K562 (cell line): ENCODE results near the gene DMAC2. TPM values are rescaled to one million over a fixed set of nuclear protein-coding genes. Genes with fewer than 3 reads are reported as not detected.

Experiments
- ATAC-seq: fragments of 200-7000 bp; cut with Tn5 transposase; 3 replicates; pipeline ENCODE4 v1.9.1; 2020; ENCODE audit warnings: moderate library complexity
- BruUV-seq: library from RNA; stranded (reverse); fragments of 400-500 nt; replicated peaks from 2 replicates; lab custom pipeline; 2021; lab: Mats Ljungman, UMichigan
- CTCF ChIA-PET: fragments of 300-600 bp; formaldehyde crosslinking; extraction: SDS; loops from one replicate; lab custom pipeline; 2021; ENCODE audit warnings: low intra/inter-chr PET ratio; lab: Yijun Ruan, JAX
- POLR2A ChIA-PET: fragments of 300-600, 350-650 bp; sonication (Branson Sonifier 250); formaldehyde crosslinking; extraction: SDS; loops from one replicate; lab custom pipeline; 2021; ENCODE audit warnings: antibody characterized with exemption, inconsistent platforms; lab: Yijun Ruan, JAX
- DNase-seq, 4 experiments: peaks; one replicate each; pipeline versions ENCODE4 v3.0.0 to v3.0.0-alpha.2; 2011 to 2018; ENCODE audit warnings: low spot score in 3 of 4, mixed read lengths in 3 of 4; ENCODE audit errors: extremely low read depth in 1 of 4
- FAIRE-seq: peaks from 2 replicates; lab custom pipeline; 2011; peaks lifted over from hg19 to GRCh38; lab: Jason Lieb, UNC
- H2AFZ ChIP-seq: 2 replicates; pipeline ENCODE4 v1.6.0; 2011; ENCODE audit warnings: low read depth, low read length, control low read depth, inconsistent platforms
- H3K27ac ChIP-seq: fragments of 200-600 bp; 3 replicates; pipeline ENCODE4 v1.8.0; 2011; ENCODE audit warnings: low read depth, mild to moderate bottlenecking, control low read depth, inconsistent platforms, low read length, moderate library complexity, mixed read lengths; ENCODE audit errors: extremely low read depth
- H3K27me3 ChIP-seq, 2 experiments: fragments of 300-600 bp in 1 of 2; 2 replicates in 1 of 2; 3 replicates in 1 of 2; pipeline versions ENCODE4 v1.6.0 to v1.8.0; 2011; ENCODE audit warnings: inconsistent platforms in 2 of 2, low read length in 2 of 2, mild to moderate bottlenecking in 1 of 2, mixed read lengths in 1 of 2, moderate library complexity in 1 of 2; ENCODE audit not compliant: control insufficient read depth in 2 of 2, insufficient read depth in 2 of 2
- H3K36me3 ChIP-seq: fragments of 300-600 bp; 3 replicates; pipeline ENCODE4 v1.8.0; 2011; ENCODE audit warnings: mild to moderate bottlenecking, low read length, inconsistent platforms; ENCODE audit not compliant: control insufficient read depth, insufficient read depth
- H3K4me1 ChIP-seq, 2 experiments: fragments of 200-600 bp in 1 of 2; replicated peaks in 1 of 2; 2 replicates in 1 of 2; 3 replicates in 1 of 2; pipeline versions ENCODE4 v1.5.1 to v1.8.0; 2011; ENCODE audit warnings: inconsistent platforms in 2 of 2, low read length in 2 of 2, mild to moderate bottlenecking in 1 of 2, mixed read lengths in 1 of 2, moderate library complexity in 1 of 2; ENCODE audit not compliant: control insufficient read depth in 2 of 2, insufficient read depth in 2 of 2
- H3K4me2 ChIP-seq: 2 replicates; pipeline ENCODE4 v1.6.1; 2011; ENCODE audit warnings: low read length, control low read depth, inconsistent platforms, mixed read lengths; ENCODE audit not compliant: insufficient read depth
- H3K4me3 ChIP-seq: fragments of 200-600 bp; sonication (generic), shearing (Covaris generic); 2 replicates; pipeline ENCODE4 v1.5.1; 2016; ENCODE audit warnings: control low read depth, inconsistent platforms
- H3K79me2 ChIP-seq: fragments of 200-600 bp; 3 replicates; pipeline ENCODE4 v1.8.0; 2011; ENCODE audit warnings: low read length, inconsistent platforms; ENCODE audit not compliant: control insufficient read depth, insufficient read depth
- H3K9ac ChIP-seq, 2 experiments: 2 replicates each; pipeline versions ENCODE4 v1.6.0 to v1.6.1; 2011; ENCODE audit warnings: low read depth in 2 of 2, low read length in 2 of 2, control low read depth in 1 of 2, inconsistent platforms in 1 of 2, mild to moderate bottlenecking in 1 of 2, mixed read lengths in 1 of 2; ENCODE audit not compliant: insufficient read depth in 1 of 2
- H3K9me1 ChIP-seq: one replicate; pipeline ENCODE4 v1.6.0; 2011; ENCODE audit warnings: inconsistent platforms, mild to moderate bottlenecking, low read length, moderate library complexity; ENCODE audit not compliant: control insufficient read depth, insufficient read depth
- H3K9me3 ChIP-seq: replicated peaks from 2 replicates; pipeline ENCODE4 v1.5.1; 2011; ENCODE audit warnings: low read depth, low read length, inconsistent platforms; ENCODE audit not compliant: control insufficient read depth, insufficient read depth
- H4K20me1 ChIP-seq: replicated peaks from 2 replicates; pipeline ENCODE4 v1.6.1; 2011; ENCODE audit warnings: low read length, inconsistent platforms, mixed read lengths; ENCODE audit not compliant: control insufficient read depth, insufficient read depth
- C11orf30 ChIP-seq: fragments of 450-650 bp; IDR thresholded peaks from 2 replicates; pipeline ENCODE4 v1.6.1; 2016; ENCODE audit warnings: low read depth, mild to moderate bottlenecking
- HMGXB4 ChIP-seq: sonication (generic); formaldehyde crosslinking; IDR thresholded peaks from 2 replicates; pipeline ENCODE4 v1.8.1; 2023; ENCODE audit warnings: mild to moderate bottlenecking, missing genetic modification reagents
- MYBL2 ChIP-seq, 2 experiments: fragments of 450-650 bp in 1 of 2; sonication (generic) in 1 of 2; formaldehyde crosslinking in 1 of 2; IDR thresholded peaks; 2 replicates each; pipeline versions ENCODE4 v1.6.1 to v1.8.1; 2017 to 2022; ENCODE audit warnings: borderline replicate concordance in 1 of 2, inconsistent platforms in 1 of 2, low read depth in 1 of 2, mild to moderate bottlenecking in 1 of 2, missing genetic modification reagents in 1 of 2, moderate library complexity in 1 of 2
- PBX2 ChIP-seq, 2 experiments: IDR thresholded peaks in 1 of 2; conservative IDR thresholded peaks in 1 of 2; 2 replicates each; pipeline ENCODE4 v1.6.1; 2016; ENCODE audit warnings: low read depth in 2 of 2, mild to moderate bottlenecking in 1 of 2, missing compliant biosample characterization in 1 of 2, missing genetic modification characterization in 1 of 2, moderate library complexity in 1 of 2
- SAP30 ChIP-seq: fragments of 200-600 bp; sonication (generic); IDR thresholded peaks from 2 replicates; pipeline ENCODE4 v1.6.1; 2012; ENCODE audit warnings: borderline replicate concordance, low read depth, mild to moderate bottlenecking, moderate library complexity, low read length, control low read depth, inconsistent platforms; ENCODE audit not compliant: insufficient read depth, poor library complexity, severe bottlenecking
- SUPT5H ChIP-seq: fragments of 450-650 bp; IDR thresholded peaks from 2 replicates; pipeline ENCODE4 v1.6.1; 2016
- THRAP3 ChIP-seq: fragments of 450-650 bp; IDR thresholded peaks from 2 replicates; pipeline ENCODE4 v1.6.1; 2016; ENCODE audit warnings: mild to moderate bottlenecking, inconsistent platforms, borderline replicate concordance
- U2AF1 ChIP-seq: fragments of 200-400 bp; formaldehyde crosslinking; optimal IDR thresholded peaks from 2 replicates; pipeline ENCODE3; 2017; ENCODE audit warnings: mild to moderate bottlenecking, low read depth, low read length, moderate library complexity
- ZNF79 ChIP-seq: fragments of 250-450 bp; sonication (Bioruptor Pico); IDR thresholded peaks from 2 replicates; pipeline ENCODE4 v1.4.0; 2020; ENCODE audit warnings: low read depth, mild to moderate bottlenecking, moderate library complexity
- WGBS: fragments of 100-300 bp; shearing (Covaris generic); methylation state at CpG from one replicate; pipeline ENCODE4 v1.1.6; 2016; ENCODE audit warnings: low coverage, mixed read lengths; ENCODE audit not compliant: insufficient coverage; ENCODE audit errors: missing lambda C conversion rate; 5-methylcytosine and 5-hydroxymethylcytosine counted together
- in situ Hi-C: fragments of 300-500 bp; cut with MboI; formaldehyde crosslinking; loops from 4 replicates; pipeline ENCODE4 v1.15.0; 2018; ENCODE audit warnings: inconsistent platforms, mixed read lengths
- intact Hi-C: fragments of 100-400 bp; cut with micrococcal nuclease; formaldehyde crosslinking; loops from 2 replicates; pipeline ENCODE4 v1.14.2; 2022
- polyA plus RNA-seq, 8 experiments: library from polyadenylated mRNA; depleted of rRNA in 4 of 8; stranded (reverse) in 5 of 8; unstranded in 3 of 8; fragments of >200 nt; fragmentation: Nextera tagmentation in 2 of 8; fragmentation: Illumina TruSeq in 1 of 8; extraction: Ambion mirVana in 2 of 8; extraction: Trizol in 1 of 8; gene quantifications; 2 replicates each; pipeline versions ENCODE4 v1.2.1 to v1.2.3, GENCODE V29; 2011 to 2014; ENCODE audit warnings: inconsistent platforms in 1 of 8, missing spikeins in 1 of 8
- total RNA-seq, 7 experiments: library from RNA; depleted of rRNA in 6 of 7; stranded (reverse); fragments of >200 nt in 6 of 7; fragmentation: Illumina TruSeq in 2 of 7; extraction: Trizol in 2 of 7; gene quantifications; 2 replicates each; pipeline versions ENCODE4 v1.2.1 to v1.2.3, GENCODE V29; 2011 to 2021; ENCODE audit warnings: low replicate concordance in 1 of 7
- TF ChIP-seq, protein P1 (sequence below): fragments of 450-650 bp; formaldehyde crosslinking; IDR thresholded peaks from 2 replicates; pipeline ENCODE4 v1.4.0; 2022; ENCODE audit warnings: missing genetic modification characterization
- TF ChIP-seq, protein P2 (sequence below): fragments of 450-650 bp; conservative IDR thresholded peaks from 2 replicates; pipeline ENCODE4 v1.6.1; 2016; ENCODE audit warnings: missing genetic modification characterization, low read depth, mild to moderate bottlenecking, control low read depth, missing compliant biosample characterization

Gene DMAC2
- total and polyA plus RNA-seq, 9 of the 15 experiments (the other 6 are each of a cell fraction or from before 2014, with no cell fraction given): 12.9 to 61.2 (median 43.1) TPM

DNA sequence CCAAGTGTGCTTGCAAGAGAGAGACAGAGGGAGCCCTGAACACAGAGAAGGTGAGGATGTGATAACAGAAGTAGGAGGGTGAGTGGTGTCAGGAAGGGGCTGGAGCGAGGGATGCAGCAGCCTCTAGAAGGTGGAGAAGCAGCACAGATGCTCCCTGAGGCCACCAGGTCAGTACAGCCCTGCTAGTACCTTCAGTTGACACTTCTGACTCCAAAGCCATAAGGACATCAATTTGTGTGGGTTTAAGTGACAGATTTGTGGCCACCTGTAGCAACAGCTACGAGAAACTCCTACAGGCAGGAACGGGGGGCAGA is 10.1 kb upstream of the DMAC2 start:
- FAIRE-seq: no peak
- no TSS peak for BruUV-seq
- H3K36me3 ChIP-seq: no peaks in the 10 kb centered on the region
- H3K27me3 ChIP-seq: peaks cover 4 to 15% of the 10 kb centered on the region in 2 experiments; a peak in 4 of 5 replicates
- no peaks in the 10 kb centered on the region for H3K9me1 ChIP-seq
- CTCF ChIA-PET: interaction anchor here (0.8 to 2.6 kb wide), 7 partner anchors 88 to 245 kb away, joined by 4 to 14 read pairs (median 8); no protein-coding TSS in a partner anchor
- 13% methylated on average over 3 of the region's 3 CpGs for WGBS
- ATAC-seq: no peak
- no peaks in the 10 kb centered on the region for H3K79me2 ChIP-seq
- no peak overlapping the region for H3K9ac ChIP-seq
- H3K27ac ChIP-seq: no peak overlapping the region
- TF ChIP-seq HMGXB4 (CRISPR knock-in tag) (no peak), PBX2 (CRISPR knock-in tag; IDR thresholded peaks at IDR 0.05; ENCODE audit: low read depth) (no peak), PBX2 (tag; conservative IDR thresholded peaks at IDR 0.05; ENCODE audit: low read depth) (no peak), C11orf30 (no peak), THRAP3 (no peak), U2AF1 (no peak), SUPT5H (no peak), SAP30 (no peak), MYBL2 (IDR thresholded peaks at IDR 0.05; ENCODE audit: low read depth) (no peak), MYBL2 (CRISPR knock-in tag; IDR thresholded peaks at IDR 0.05; ENCODE audit: borderline replicate concordance) (no peak), ZNF79 (CRISPR knock-in tag) (no peak)
- TF ChIP-seq, protein P1, sequence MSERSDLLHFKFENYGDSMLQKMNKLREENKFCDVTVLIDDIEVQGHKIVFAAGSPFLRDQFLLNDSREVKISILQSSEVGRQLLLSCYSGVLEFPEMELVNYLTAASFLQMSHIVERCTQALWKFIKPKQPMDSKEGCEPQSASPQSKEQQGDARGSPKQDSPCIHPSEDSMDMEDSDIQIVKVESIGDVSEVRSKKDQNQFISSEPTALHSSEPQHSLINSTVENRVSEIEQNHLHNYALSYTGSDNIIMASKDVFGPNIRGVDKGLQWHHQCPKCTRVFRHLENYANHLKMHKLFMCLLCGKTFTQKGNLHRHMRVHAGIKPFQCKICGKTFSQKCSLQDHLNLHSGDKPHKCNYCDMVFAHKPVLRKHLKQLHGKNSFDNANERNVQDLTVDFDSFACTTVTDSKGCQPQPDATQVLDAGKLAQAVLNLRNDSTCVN (CRISPR knock-in tag): no peak
- TF ChIP-seq, protein P2, sequence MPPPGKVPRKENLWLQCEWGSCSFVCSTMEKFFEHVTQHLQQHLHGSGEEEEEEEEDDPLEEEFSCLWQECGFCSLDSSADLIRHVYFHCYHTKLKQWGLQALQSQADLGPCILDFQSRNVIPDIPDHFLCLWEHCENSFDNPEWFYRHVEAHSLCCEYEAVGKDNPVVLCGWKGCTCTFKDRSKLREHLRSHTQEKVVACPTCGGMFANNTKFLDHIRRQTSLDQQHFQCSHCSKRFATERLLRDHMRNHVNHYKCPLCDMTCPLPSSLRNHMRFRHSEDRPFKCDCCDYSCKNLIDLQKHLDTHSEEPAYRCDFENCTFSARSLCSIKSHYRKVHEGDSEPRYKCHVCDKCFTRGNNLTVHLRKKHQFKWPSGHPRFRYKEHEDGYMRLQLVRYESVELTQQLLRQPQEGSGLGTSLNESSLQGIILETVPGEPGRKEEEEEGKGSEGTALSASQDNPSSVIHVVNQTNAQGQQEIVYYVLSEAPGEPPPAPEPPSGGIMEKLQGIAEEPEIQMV (tag): no peak
- intact Hi-C loops: loop anchor here (1.0 to 10.0 kb wide), 3 partner anchors 88 to 245 kb away; no protein-coding TSS in a partner anchor
- POLR2A ChIA-PET: no interaction called here
- no peak overlapping the region for H2AFZ ChIP-seq
- peak in 1 of 4 experiments; percentile 8 for DNase-seq
- H3K4me2 ChIP-seq: no peak overlapping the region
- H3K4me3 ChIP-seq: no peak overlapping the region
- H4K20me1 ChIP-seq: no peaks in the 10 kb centered on the region
- H3K4me1 ChIP-seq: peaks cover 0 to 4% of the 10 kb centered on the region in 2 experiments; a peak in 1 of 5 replicates
- in situ Hi-C loops: loop anchor here (5.0 kb wide), 1 partner anchor 122 kb away; no protein-coding TSS in a partner anchor
- peaks cover 4% of the 10 kb centered on the region for H3K9me3 ChIP-seq
